PFSK-1 (cell line): ENCODE data around the gene MESP1.

Experiments
- POLR2AphosphoS5 ChIP-seq: IDR thresholded peaks from 2 replicates; pipeline ENCODE4 v1.6.1; 2012; ENCODE audit warnings: low read depth, mild to moderate bottlenecking, control low read depth, low read length, moderate library complexity
- TF ChIP-seq, protein P1 (sequence below), 2 experiments: IDR thresholded peaks; 2 replicates each; pipeline versions ENCODE4 v1.6.1 to v1.8.0; 2011 to 2012; ENCODE audit warnings: low read depth in 2 of 2, low read length in 2 of 2, control low read depth in 1 of 2, inconsistent platforms in 1 of 2, mild to moderate bottlenecking in 1 of 2, moderate library complexity in 1 of 2; ENCODE audit not compliant: insufficient read depth in 1 of 2

GRCh38 chr15:89758981-89759380, 7.9 kb upstream of the MESP1 start:
- TF ChIP-seq POLR2AphosphoS5: no peak
- TF ChIP-seq, protein P1, sequence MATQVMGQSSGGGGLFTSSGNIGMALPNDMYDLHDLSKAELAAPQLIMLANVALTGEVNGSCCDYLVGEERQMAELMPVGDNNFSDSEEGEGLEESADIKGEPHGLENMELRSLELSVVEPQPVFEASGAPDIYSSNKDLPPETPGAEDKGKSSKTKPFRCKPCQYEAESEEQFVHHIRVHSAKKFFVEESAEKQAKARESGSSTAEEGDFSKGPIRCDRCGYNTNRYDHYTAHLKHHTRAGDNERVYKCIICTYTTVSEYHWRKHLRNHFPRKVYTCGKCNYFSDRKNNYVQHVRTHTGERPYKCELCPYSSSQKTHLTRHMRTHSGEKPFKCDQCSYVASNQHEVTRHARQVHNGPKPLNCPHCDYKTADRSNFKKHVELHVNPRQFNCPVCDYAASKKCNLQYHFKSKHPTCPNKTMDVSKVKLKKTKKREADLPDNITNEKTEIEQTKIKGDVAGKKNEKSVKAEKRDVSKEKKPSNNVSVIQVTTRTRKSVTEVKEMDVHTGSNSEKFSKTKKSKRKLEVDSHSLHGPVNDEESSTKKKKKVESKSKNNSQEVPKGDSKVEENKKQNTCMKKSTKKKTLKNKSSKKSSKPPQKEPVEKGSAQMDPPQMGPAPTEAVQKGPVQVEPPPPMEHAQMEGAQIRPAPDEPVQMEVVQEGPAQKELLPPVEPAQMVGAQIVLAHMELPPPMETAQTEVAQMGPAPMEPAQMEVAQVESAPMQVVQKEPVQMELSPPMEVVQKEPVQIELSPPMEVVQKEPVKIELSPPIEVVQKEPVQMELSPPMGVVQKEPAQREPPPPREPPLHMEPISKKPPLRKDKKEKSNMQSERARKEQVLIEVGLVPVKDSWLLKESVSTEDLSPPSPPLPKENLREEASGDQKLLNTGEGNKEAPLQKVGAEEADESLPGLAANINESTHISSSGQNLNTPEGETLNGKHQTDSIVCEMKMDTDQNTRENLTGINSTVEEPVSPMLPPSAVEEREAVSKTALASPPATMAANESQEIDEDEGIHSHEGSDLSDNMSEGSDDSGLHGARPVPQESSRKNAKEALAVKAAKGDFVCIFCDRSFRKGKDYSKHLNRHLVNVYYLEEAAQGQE (IDR thresholded peaks at IDR 0.05; ENCODE audit: insufficient read depth in 1 of 2, low read depth in 2 of 2, low read length in 2 of 2): no peak
